Ovary (tissue), 3 donors: Measurements from ENCODE around the gene HNF1B.

Experiments
- POLR2A ChIP-seq: fragments of 450-650 bp; IDR thresholded peaks from one replicate; pipeline ENCODE4 v1.6.1; 2017; ENCODE audit warnings: antibody characterized with exemption, mild to moderate bottlenecking, moderate library complexity
- TF ChIP-seq, protein P1 (sequence below), 3 donors: fragments of 450-650 bp in 2 of 3; fragments of 200-600 bp in 1 of 3; IDR thresholded peaks; one replicate each; pipeline versions ENCODE4 v1.5.1 to v1.8.0; 2016 to 2022; ENCODE audit warnings: antibody characterized with exemption in 3 of 3, mild to moderate bottlenecking in 1 of 3
- donor health status: DM: no; HTN: no; CAD: no.

DNA sequence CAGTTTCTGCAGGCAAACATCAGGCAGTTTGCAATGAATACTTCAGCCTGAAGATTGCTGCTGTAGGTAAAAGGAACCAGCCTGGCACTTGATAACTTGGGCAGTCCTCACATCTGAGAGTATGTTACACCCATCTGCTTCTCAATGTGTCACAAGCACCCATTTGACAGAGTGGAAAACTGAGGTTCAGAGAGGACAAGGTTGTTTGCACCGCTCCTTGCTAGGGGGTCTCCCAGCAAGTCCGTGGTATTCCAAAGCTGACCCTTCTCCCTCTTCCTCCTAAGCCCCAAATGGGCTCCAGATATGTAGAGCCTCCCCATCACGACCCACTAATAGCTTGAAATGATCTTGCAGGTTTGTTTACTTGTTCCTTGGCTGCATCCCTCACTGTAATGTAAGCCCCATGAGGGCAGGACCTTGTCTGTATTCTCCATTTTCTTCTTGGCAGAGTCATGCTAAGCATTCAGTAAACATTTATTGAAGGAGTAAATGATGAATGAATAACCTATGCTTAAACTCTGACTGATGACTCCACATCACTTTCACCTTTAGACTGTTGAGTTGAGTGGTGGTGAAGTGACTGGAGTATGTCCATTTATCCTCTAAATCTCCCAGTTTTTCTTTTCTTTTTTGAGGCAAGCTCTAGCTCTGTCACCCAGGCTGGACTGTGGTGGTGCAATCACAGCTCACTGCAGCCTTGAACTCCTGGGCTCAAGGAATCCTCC lies 26.4 kb downstream of the HNF1B start:
- TF ChIP-seq, protein P1, sequence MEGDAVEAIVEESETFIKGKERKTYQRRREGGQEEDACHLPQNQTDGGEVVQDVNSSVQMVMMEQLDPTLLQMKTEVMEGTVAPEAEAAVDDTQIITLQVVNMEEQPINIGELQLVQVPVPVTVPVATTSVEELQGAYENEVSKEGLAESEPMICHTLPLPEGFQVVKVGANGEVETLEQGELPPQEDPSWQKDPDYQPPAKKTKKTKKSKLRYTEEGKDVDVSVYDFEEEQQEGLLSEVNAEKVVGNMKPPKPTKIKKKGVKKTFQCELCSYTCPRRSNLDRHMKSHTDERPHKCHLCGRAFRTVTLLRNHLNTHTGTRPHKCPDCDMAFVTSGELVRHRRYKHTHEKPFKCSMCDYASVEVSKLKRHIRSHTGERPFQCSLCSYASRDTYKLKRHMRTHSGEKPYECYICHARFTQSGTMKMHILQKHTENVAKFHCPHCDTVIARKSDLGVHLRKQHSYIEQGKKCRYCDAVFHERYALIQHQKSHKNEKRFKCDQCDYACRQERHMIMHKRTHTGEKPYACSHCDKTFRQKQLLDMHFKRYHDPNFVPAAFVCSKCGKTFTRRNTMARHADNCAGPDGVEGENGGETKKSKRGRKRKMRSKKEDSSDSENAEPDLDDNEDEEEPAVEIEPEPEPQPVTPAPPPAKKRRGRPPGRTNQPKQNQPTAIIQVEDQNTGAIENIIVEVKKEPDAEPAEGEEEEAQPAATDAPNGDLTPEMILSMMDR (IDR thresholded peaks at IDR 0.05): no peak
- no peak for TF ChIP-seq POLR2A
